A549 (cell line): ENCODE results near the gene ANXA5. TPM values are rescaled to one million over a fixed set of nuclear protein-coding genes. Genes with fewer than 3 reads are reported as not detected.

ENCODE experiments used
- ATAC-seq, 2 experiments: fragments of 200-7000 bp in 1 of 2; fragments of >200 bp in 1 of 2; cut with Nextera tagmentation in 1 of 2; cut with Tn5 transposase in 1 of 2; 3 replicates each; pipeline versions ENCODE4 v1.8.0 to v1.9.1; 2018 to 2020; ENCODE audit warnings: mild to moderate bottlenecking in 1 of 2, moderate library complexity in 1 of 2
- CTCF ChIA-PET: fragments of 300-600 bp; sonication (Branson Sonifier 250); formaldehyde crosslinking; extraction: SDS; loops from one replicate; lab custom pipeline; 2021; ENCODE audit warnings: antibody characterized with exemption, inconsistent platforms; lab: Yijun Ruan, JAX
- POLR2A ChIA-PET: fragments of 350-600 bp; formaldehyde crosslinking; extraction: SDS; loops from one replicate; lab custom pipeline; 2021; ENCODE audit warnings: antibody characterized with exemption, inconsistent platforms; lab: Yijun Ruan, JAX
- DNase-seq, 2 experiments: peaks; one replicate each; pipeline versions ENCODE4 v3.0.0 to v3.0.0-alpha.2; 2011 to 2016; ENCODE audit warnings: low read depth in 1 of 2, low spot score in 1 of 2
- FAIRE-seq: peaks from 2 replicates; lab custom pipeline; 2011; peaks lifted over from hg19 to GRCh38; lab: Jason Lieb, UNC
- H3K27ac ChIP-seq, 2 experiments: fragments of >200 bp; sonication (Bioruptor Twin); formaldehyde crosslinking; 3 replicates each; pipeline ENCODE4 v1.5.1; 2016 to 2017
- H3K4me1 ChIP-seq: fragments of >200 bp; sonication (Bioruptor Twin); formaldehyde crosslinking; 3 replicates; pipeline ENCODE4 v1.6.1; 2016
- H3K4me2 ChIP-seq: fragments of >200 bp; sonication (Bioruptor Twin); formaldehyde crosslinking; 3 replicates; pipeline ENCODE4 v1.6.1; 2016
- H3K4me3 ChIP-seq: fragments of >200 bp; sonication (Bioruptor Twin); formaldehyde crosslinking; 3 replicates; pipeline ENCODE4 v1.5.1; 2016
- H3K9me3 ChIP-seq: fragments of >200 bp; sonication (Bioruptor Twin); formaldehyde crosslinking; 3 replicates; pipeline ENCODE4 v1.6.1; 2016
- BHLHE40 ChIP-seq: IDR thresholded peaks from 2 replicates; pipeline ENCODE4 v1.6.1; 2012; ENCODE audit warnings: low read depth, low read length, inconsistent platforms
- CBX8 ChIP-seq: fragments of 200-600 bp; sonication (generic); IDR thresholded peaks from 2 replicates; pipeline ENCODE4 v1.6.1; 2016
- CHD2 ChIP-seq: fragments of 150-350 bp; IDR thresholded peaks from 2 replicates; pipeline ENCODE4 v1.6.1; 2014; ENCODE audit warnings: low read length; ENCODE audit not compliant: partially characterized antibody
- EHMT2 ChIP-seq: fragments of 200-600 bp; sonication (generic); IDR thresholded peaks from 2 replicates; pipeline ENCODE4 v1.6.1; 2016; ENCODE audit warnings: antibody characterized with exemption, low read depth, mild to moderate bottlenecking, moderate library complexity
- EP300 ChIP-seq, 2 experiments: fragments of >200 bp; sonication (Bioruptor Twin); formaldehyde crosslinking; IDR thresholded peaks; 2 replicates in 1 of 2; 3 replicates in 1 of 2; pipeline ENCODE4 v1.6.1; 2016 to 2017
- ESRRA ChIP-seq: fragments of 150-350 bp; IDR thresholded peaks from 2 replicates; pipeline ENCODE4 v1.6.1; 2014; ENCODE audit warnings: mild to moderate bottlenecking, low read length, borderline replicate concordance
- FOSL2 ChIP-seq, 2 experiments: fragments of 450-650 bp in 1 of 2; fragments of >200 bp in 1 of 2; sonication (Bioruptor Twin) in 1 of 2; formaldehyde crosslinking; IDR thresholded peaks; 2 replicates each; pipeline versions ENCODE4 v1.5.0 to v1.6.1; 2016 to 2020; ENCODE audit warnings: mild to moderate bottlenecking in 1 of 2, moderate library complexity in 1 of 2
- FOXS1 ChIP-seq: fragments of 250-450 bp; sonication (Bioruptor Pico); IDR thresholded peaks from 2 replicates; pipeline ENCODE4 v1.5.0; 2020; ENCODE audit warnings: mild to moderate bottlenecking, moderate library complexity
- HDAC2 ChIP-seq: fragments of 200-600 bp; sonication (generic); IDR thresholded peaks from 2 replicates; pipeline ENCODE4 v1.6.1; 2016
- HES2 ChIP-seq: fragments of >200 bp; sonication (Bioruptor Twin); formaldehyde crosslinking; IDR thresholded peaks from 2 replicates; pipeline ENCODE4 v1.6.1; 2016
- HEYL ChIP-seq: fragments of 250-450 bp; sonication (Bioruptor Pico); IDR thresholded peaks from 2 replicates; pipeline ENCODE4 v1.8.0; 2021; ENCODE audit warnings: mild to moderate bottlenecking, moderate library complexity
- HOXB13 ChIP-seq: fragments of 250-450 bp; sonication (Bioruptor Pico); IDR thresholded peaks from 2 replicates; pipeline ENCODE4 v1.5.0; 2020; ENCODE audit warnings: low read depth, mild to moderate bottlenecking, moderate library complexity
- JUN ChIP-seq, 2 experiments: fragments of >200 bp; sonication (Bioruptor Twin); formaldehyde crosslinking; IDR thresholded peaks; 2 replicates in 1 of 2; 3 replicates in 1 of 2; pipeline ENCODE4 v1.6.1; 2016 to 2017
- MAFK ChIP-seq: fragments of 450-650 bp; IDR thresholded peaks from 2 replicates; pipeline ENCODE4 v1.6.1; 2014; ENCODE audit not compliant: partially characterized antibody
- MYC ChIP-seq: IDR thresholded peaks from 2 replicates; pipeline ENCODE4 v1.6.1; 2012; ENCODE audit warnings: mild to moderate bottlenecking, inconsistent platforms, low read length, improper control_type of control experiment, borderline replicate concordance
- PBX3 ChIP-seq: IDR thresholded peaks from 2 replicates; pipeline ENCODE4 v1.6.1; 2012
- POLR2A ChIP-seq: IDR thresholded peaks from 2 replicates; pipeline ENCODE4 v1.6.1; 2012; ENCODE audit warnings: mild to moderate bottlenecking, low read length
- RAD21 ChIP-seq, 2 experiments: fragments of >200 bp in 1 of 2; sonication (Bioruptor Twin) in 1 of 2; formaldehyde crosslinking in 1 of 2; IDR thresholded peaks in 1 of 2; conservative IDR thresholded peaks in 1 of 2; 2 replicates in 1 of 2; 3 replicates in 1 of 2; pipeline ENCODE4 v1.6.1; 2012 to 2018; ENCODE audit warnings: inconsistent platforms in 1 of 2
- REST ChIP-seq: fragments of 200-600 bp; sonication (generic); IDR thresholded peaks from 2 replicates; pipeline ENCODE4 v1.6.1; 2016; ENCODE audit warnings: antibody characterized with exemption, mild to moderate bottlenecking, moderate library complexity
- RFX5 ChIP-seq: fragments of 450-650 bp; IDR thresholded peaks from 2 replicates; pipeline ENCODE4 v1.7.1; 2014; ENCODE audit warnings: antibody characterized with exemption, mild to moderate bottlenecking, moderate library complexity
- TFCP2L1 ChIP-seq: fragments of 250-450 bp; sonication (Bioruptor Pico); IDR thresholded peaks from 2 replicates; pipeline ENCODE4 v1.5.0; 2021; ENCODE audit warnings: mild to moderate bottlenecking
- USF2 ChIP-seq: fragments of 450-650 bp; IDR thresholded peaks from 2 replicates; pipeline ENCODE4 v1.6.1; 2014; ENCODE audit warnings: antibody characterized with exemption
- ZC3H11A ChIP-seq: fragments of 450-650 bp; IDR thresholded peaks from 2 replicates; pipeline ENCODE4 v1.6.1; 2014; ENCODE audit warnings: antibody characterized with exemption, mild to moderate bottlenecking
- ZNF302 ChIP-seq: fragments of 250-450 bp; sonication (Bioruptor Pico); IDR thresholded peaks from 2 replicates; pipeline ENCODE4 v1.9.0; 2021; ENCODE audit warnings: inconsistent platforms, mild to moderate bottlenecking, moderate library complexity
- WGBS: methylation state at CpG from one replicate; pipeline ENCODE4 v1.1.6; 2017; ENCODE audit errors: missing lambda C conversion rate; 5-methylcytosine and 5-hydroxymethylcytosine counted together
- polyA plus RNA-seq, 4 experiments: library from polyadenylated mRNA; depleted of rRNA in 3 of 4; stranded (reverse); fragments of >200 nt; fragmentation: RNase III in 1 of 4; extraction: RNeasy Plus Mini Kit Qiagen cat#74134 plus additional on column Dnase treatment in 1 of 4; gene quantifications; 2 replicates in 3 of 4; 3 replicates in 1 of 4; pipeline ENCODE4 v1.2.3, GENCODE V29; 2011 to 2017
- TF ChIP-seq, protein P1 (sequence below): fragments of >200 bp; sonication (Bioruptor Twin); formaldehyde crosslinking; IDR thresholded peaks from 3 replicates; pipeline ENCODE4 v1.6.1; 2016
- TF ChIP-seq, protein P2 (sequence below): fragments of 150-350 bp; IDR thresholded peaks from 2 replicates; pipeline ENCODE4 v1.6.1; 2014; ENCODE audit warnings: low read depth, mild to moderate bottlenecking, low read length

Gene ANXA5
- polyA plus RNA-seq, 2 of the 4 experiments (the other 2 are of a cell fraction), result 356 to 441 TPM

GRCh38 chr4:121693450-121693849, 3.3 kb downstream of the ANXA5 start (continued):
- TF ChIP-seq, protein P1, sequence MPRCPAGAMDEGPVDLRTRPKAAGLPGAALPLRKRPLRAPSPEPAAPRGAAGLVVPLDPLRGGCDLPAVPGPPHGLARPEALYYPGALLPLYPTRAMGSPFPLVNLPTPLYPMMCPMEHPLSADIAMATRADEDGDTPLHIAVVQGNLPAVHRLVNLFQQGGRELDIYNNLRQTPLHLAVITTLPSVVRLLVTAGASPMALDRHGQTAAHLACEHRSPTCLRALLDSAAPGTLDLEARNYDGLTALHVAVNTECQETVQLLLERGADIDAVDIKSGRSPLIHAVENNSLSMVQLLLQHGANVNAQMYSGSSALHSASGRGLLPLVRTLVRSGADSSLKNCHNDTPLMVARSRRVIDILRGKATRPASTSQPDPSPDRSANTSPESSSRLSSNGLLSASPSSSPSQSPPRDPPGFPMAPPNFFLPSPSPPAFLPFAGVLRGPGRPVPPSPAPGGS, result no peak
- TF ChIP-seq, protein P2, sequence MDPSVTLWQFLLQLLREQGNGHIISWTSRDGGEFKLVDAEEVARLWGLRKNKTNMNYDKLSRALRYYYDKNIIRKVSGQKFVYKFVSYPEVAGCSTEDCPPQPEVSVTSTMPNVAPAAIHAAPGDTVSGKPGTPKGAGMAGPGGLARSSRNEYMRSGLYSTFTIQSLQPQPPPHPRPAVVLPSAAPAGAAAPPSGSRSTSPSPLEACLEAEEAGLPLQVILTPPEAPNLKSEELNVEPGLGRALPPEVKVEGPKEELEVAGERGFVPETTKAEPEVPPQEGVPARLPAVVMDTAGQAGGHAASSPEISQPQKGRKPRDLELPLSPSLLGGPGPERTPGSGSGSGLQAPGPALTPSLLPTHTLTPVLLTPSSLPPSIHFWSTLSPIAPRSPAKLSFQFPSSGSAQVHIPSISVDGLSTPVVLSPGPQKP, result no peak
- TF ChIP-seq EHMT2 (no peak), HES2 (no peak), CHD2 (no peak)

DNA sequence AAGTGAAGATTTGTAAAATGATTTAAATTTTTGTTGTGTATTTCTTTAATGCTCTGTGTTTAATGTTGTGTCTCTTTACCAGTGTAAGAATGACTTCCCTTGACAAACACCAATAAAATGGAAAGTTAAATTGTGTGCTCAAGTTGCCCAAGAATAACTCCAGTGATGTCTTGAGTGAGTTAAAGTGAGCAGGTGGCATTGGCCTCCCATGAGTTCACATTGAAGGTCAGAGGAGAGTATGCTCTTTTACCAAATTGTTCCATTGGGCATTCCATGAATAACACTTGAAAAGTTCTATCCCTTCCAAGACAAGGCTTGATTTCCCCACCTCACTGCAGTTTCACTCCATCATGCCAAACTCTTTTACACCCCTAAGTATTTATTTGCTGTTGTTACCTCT, 4.5 kb downstream of the ANXA5 start:
- TF ChIP-seq ESRRA (no peak), POLR2A (no peak), FOSL2 (IDR thresholded peaks at IDR 0.05) (no peak), FOSL2 (CRISPR knock-in tag; IDR thresholded peaks at IDR 0.05) (no peak), CHD2 (no peak), USF2 (no peak), ZC3H11A (no peak), HOXB13 (no peak), CBX8 (no peak), ZNF302 (no peak)
- TF ChIP-seq, all 56 proteins: peak for 0
- Histone ChIP-seq H3K4me1 (peaks cover 76% of the 10 kb centered on the region), H3K9me3 (no peaks in the 10 kb centered on the region), H3K4me3 (no peak overlapping the region), H3K27ac (peak overlapping the region; percentile 72 to 80), H3K4me2 (peak overlapping the region; percentile 89)
- DNase-seq (no peak), FAIRE-seq (no peak), ATAC-seq (no peak)
- CTCF ChIA-PET, result no interaction called here
- POLR2A ChIA-PET, result no interaction called here

DNA sequence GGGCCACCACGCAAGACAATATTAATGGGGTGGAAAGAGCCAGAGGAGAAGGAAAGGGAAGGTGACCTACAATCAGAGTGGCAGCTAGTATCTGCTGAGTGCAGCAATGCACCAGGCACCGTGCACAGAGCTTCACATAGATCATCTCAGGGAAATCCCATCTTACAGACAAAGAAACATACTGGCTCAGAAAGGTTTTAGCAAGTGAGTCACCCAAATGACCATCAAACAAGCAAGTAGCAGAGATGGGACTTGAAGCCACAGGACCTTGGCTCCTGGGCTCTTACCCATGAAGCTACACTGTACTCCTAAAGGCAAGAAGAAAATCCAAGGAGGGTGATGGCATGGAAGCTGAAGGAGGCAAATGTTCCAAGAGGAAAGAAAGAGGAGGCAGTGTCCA, 6.8 kb downstream of the ANXA5 start:
- Histone ChIP-seq H3K4me1 (peaks cover 92% of the 10 kb centered on the region), H3K9me3 (no peaks in the 10 kb centered on the region), H3K27ac (peak overlapping the region; percentile 72 to 79), H3K4me3 (0 out of 3 replicates have a peak overlapping the region, but pooled peaks have one; percentile 8), H3K4me2 (peak overlapping the region; percentile 89)
- peak; percentile 1 for TF ChIP-seq MAFK
- no peak for TF ChIP-seq TFCP2L1
- ChIA-PET POLR2A (no interaction called here), CTCF (no interaction called here)
- DNase-seq (no peak), ATAC-seq (peak in 1 of 2 experiments; percentile 28; a peak in 4 of 6 replicates), FAIRE-seq (no peak)
- WGBS, result 49% methylated on average over 2 of the region's 2 CpGs

DNA sequence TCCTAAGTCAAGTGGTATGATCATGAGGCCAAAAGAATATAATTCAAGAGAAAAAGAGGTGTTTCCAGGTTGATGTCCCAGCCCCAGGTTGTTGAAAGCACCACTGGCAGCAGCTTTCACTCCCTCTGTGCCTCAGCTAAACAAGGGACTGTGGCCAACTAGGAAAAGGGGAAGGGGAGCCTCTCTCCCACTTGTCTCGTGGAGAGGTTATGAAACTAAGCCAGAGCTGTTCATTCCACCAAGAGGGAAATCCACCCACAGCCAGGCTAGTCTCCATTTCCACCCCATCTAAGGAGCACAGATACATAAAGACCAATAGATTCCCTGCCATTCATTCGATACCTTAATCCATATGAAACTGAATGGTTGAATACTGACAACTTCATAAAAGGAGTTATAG, 8.1 kb downstream of the ANXA5 start:
- POLR2A ChIA-PET, result no interaction called here
- no peak for ATAC-seq
- FAIRE-seq, result no peak
- Histone ChIP-seq H3K4me1 (peaks cover 79% of the 10 kb centered on the region), H3K4me2 (no peak overlapping the region; the same call in 2 of the 3 replicates), H3K27ac (peak overlapping the region in 1 of 2 experiments; percentile 52; a peak in 2 of 6 replicates), H3K4me3 (no peak overlapping the region), H3K9me3 (no peaks in the 10 kb centered on the region)
- CTCF ChIA-PET, result interaction anchor here (0.9 kb wide), 1 partner anchor 8 kb away, joined by 3 read pairs; the partner anchor contains the start of gene ANXA5
- WGBS, result 95% methylated on average over 2 of the region's 2 CpGs
- no peak for DNase-seq
- no peak for TF ChIP-seq RFX5
- no peak for TF ChIP-seq HEYL (CRISPR knock-in tag)
- no peak for TF ChIP-seq MYC
- no peak for TF ChIP-seq JUN (IDR thresholded peaks at IDR 0.05)
- no peak for TF ChIP-seq PBX3
- no peak for TF ChIP-seq BHLHE40
- TF ChIP-seq ZC3H11A, result no peak
- no peak for TF ChIP-seq EP300 (IDR thresholded peaks at IDR 0.05)
- TF ChIP-seq REST, result no peak
- TF ChIP-seq FOXS1 (CRISPR knock-in tag), result no peak
- TF ChIP-seq HDAC2, result no peak
- no peak for TF ChIP-seq RAD21 (conservative IDR thresholded peaks at IDR 0.05 in 1 of 2, IDR thresholded peaks at IDR 0.05 in 1 of 2)
